HCT116 (cell line): ENCODE measurements around the gene STX19. TPM values are rescaled to one million over a fixed set of nuclear protein-coding genes. Genes with fewer than 3 reads are reported as not detected.

Experiments used
- ATAC-seq: fragments of 200-7000 bp; cut with Tn5 transposase; 2 replicates; pipeline ENCODE4 v1.9.1; 2020; ENCODE audit warnings: mild to moderate bottlenecking, moderate library complexity
- BruUV-seq: library from RNA; stranded (reverse); fragments of 400-500 nt; replicated peaks from 2 replicates; lab custom pipeline; 2021; lab: Mats Ljungman, UMichigan
- CTCF ChIA-PET: fragments of 300-600 bp; sonication (Branson Sonifier 250); formaldehyde crosslinking; loops from one replicate; lab custom pipeline; 2021; ENCODE audit warnings: antibody characterized with exemption; lab: Charles Lee
- POLR2A ChIA-PET: fragments of 300-600, 350-600 bp; sonication (Branson Sonifier 250); formaldehyde crosslinking; loops from one replicate; lab custom pipeline; 2021; ENCODE audit warnings: antibody characterized with exemption; lab: Charles Lee
- RAD21 ChIA-PET, 2 experiments: fragments of 300-600 bp; sonication (Branson Sonifier 250); formaldehyde crosslinking; loops; one replicate each; lab custom pipeline; 2023; ENCODE audit warnings: low total read pairs in 2 of 2; ENCODE audit not compliant: uncharacterized antibody in 2 of 2, unreplicated experiment in 2 of 2, low non-redundant PET in 1 of 2; lab: Charles Lee
- DNase-seq: peaks from one replicate; pipeline ENCODE4 v3.0.0-alpha.2; 2010; ENCODE audit warnings: low read depth, low spot score
- H2AFZ ChIP-seq: fragments of 200-600 bp; shearing (Covaris generic), sonication (generic); 2 replicates; pipeline ENCODE4 v1.6.1; 2017; ENCODE audit warnings: low read depth, mixed run types, mixed read lengths, antibody characterized with exemption, low read length; ENCODE audit not compliant: poor library complexity, severe bottlenecking
- H3K27ac ChIP-seq: 2 replicates; pipeline ENCODE4 v1.5.1; 2012; ENCODE audit warnings: low read depth, low read length
- H3K27me3 ChIP-seq: fragments of 200-600 bp; sonication (generic); 2 replicates; pipeline ENCODE4 v1.6.1; 2016; ENCODE audit warnings: mixed run types, low read length, mixed read lengths; ENCODE audit not compliant: insufficient read depth
- H3K36me3 ChIP-seq, 2 experiments: fragments of 200-500 bp in 1 of 2; fragments of 200-600 bp in 1 of 2; sonication (Bioruptor generic) in 1 of 2; sonication (generic) in 1 of 2; 2 replicates each; pipeline versions ENCODE4 v1.5.1 to v1.6.1; 2014 to 2016; ENCODE audit warnings: low read length in 2 of 2, inconsistent platforms in 1 of 2, mixed read lengths in 1 of 2, mixed run types in 1 of 2; ENCODE audit not compliant: insufficient read depth in 2 of 2, control insufficient read depth in 1 of 2
- H3K4me1 ChIP-seq, 2 experiments: fragments of 200-600 bp in 1 of 2; sonication (generic) in 1 of 2; 2 replicates each; pipeline versions ENCODE4 v1.5.1 to v1.6.1; 2012 to 2017; ENCODE audit warnings: low read length in 2 of 2, inconsistent platforms in 1 of 2, mild to moderate bottlenecking in 1 of 2, mixed read lengths in 1 of 2, mixed run types in 1 of 2, moderate library complexity in 1 of 2; ENCODE audit not compliant: insufficient read depth in 2 of 2, control insufficient read depth in 1 of 2
- H3K4me2 ChIP-seq: fragments of 200-600 bp; sonication (generic); 2 replicates; pipeline ENCODE4 v1.6.1; 2017; ENCODE audit warnings: mixed run types, low read length, mixed read lengths
- H3K4me3 ChIP-seq, 2 experiments: fragments of 200-600 bp in 1 of 2; sonication (generic) in 1 of 2; replicated peaks in 1 of 2; 2 replicates each; pipeline ENCODE4 v1.5.1; 2011 to 2016; ENCODE audit warnings: low read length in 2 of 2, control low read depth in 1 of 2, low read depth in 1 of 2, mild to moderate bottlenecking in 1 of 2, mixed read lengths in 1 of 2, mixed run types in 1 of 2
- H3K79me2 ChIP-seq: fragments of 200-600 bp; sonication (generic); 2 replicates; pipeline ENCODE4 v1.6.1; 2017; ENCODE audit warnings: mild to moderate bottlenecking, mixed run types, low read length, moderate library complexity, mixed read lengths; ENCODE audit not compliant: insufficient read depth
- H3K9ac ChIP-seq: fragments of 200-600 bp; sonication (generic); 2 replicates; pipeline ENCODE4 v1.6.1; 2016; ENCODE audit warnings: low read length, mixed read lengths
- H3K9me2 ChIP-seq: fragments of 200-600 bp; sonication (generic), shearing (Covaris generic); 2 replicates; pipeline ENCODE4 v1.6.1; 2017; ENCODE audit warnings: mixed run types, mild to moderate bottlenecking, moderate library complexity; ENCODE audit not compliant: insufficient read depth
- H3K9me3 ChIP-seq, 2 experiments: fragments of 200-500 bp in 1 of 2; fragments of 200-600 bp in 1 of 2; sonication (Bioruptor generic) in 1 of 2; sonication (generic) in 1 of 2; 2 replicates each; pipeline ENCODE4 v1.6.1; 2014 to 2017; ENCODE audit warnings: low read length in 2 of 2, mixed read lengths in 2 of 2, inconsistent platforms in 1 of 2, low read depth in 1 of 2, mild to moderate bottlenecking in 1 of 2, mixed run types in 1 of 2, moderate library complexity in 1 of 2; ENCODE audit not compliant: control insufficient read depth in 1 of 2, insufficient read depth in 1 of 2
- H4K20me1 ChIP-seq: fragments of 200-600 bp; sonication (generic), shearing (Covaris generic); 2 replicates; pipeline ENCODE4 v1.6.1; 2017; ENCODE audit warnings: mixed run types, mild to moderate bottlenecking, moderate library complexity; ENCODE audit not compliant: insufficient read depth
- ATF3 ChIP-seq: IDR thresholded peaks from 2 replicates; pipeline ENCODE4 v1.6.1; 2012
- CBX3 ChIP-seq: IDR thresholded peaks from 2 replicates; pipeline ENCODE4 v1.6.1; 2012; ENCODE audit warnings: low read depth
- CTCF ChIP-seq, 3 experiments: fragments of 200-600 bp in 1 of 3; sonication (generic) in 1 of 3; IDR thresholded peaks in 2 of 3; conservative IDR thresholded peaks in 1 of 3; 2 replicates each; pipeline ENCODE4 v1.5.1; 2012 to 2017; ENCODE audit warnings: low read depth in 2 of 3, low read length in 2 of 3, antibody characterized with exemption in 1 of 3, borderline replicate concordance in 1 of 3, control low read depth in 1 of 3, mild to moderate bottlenecking in 1 of 3, mixed read lengths in 1 of 3, mixed run types in 1 of 3, moderate library complexity in 1 of 3; ENCODE audit not compliant: insufficient read depth in 1 of 3
- EGR1 ChIP-seq: IDR thresholded peaks from 2 replicates; pipeline ENCODE4 v1.6.1; 2012; ENCODE audit warnings: low read depth
- ELF1 ChIP-seq: IDR thresholded peaks from 2 replicates; pipeline ENCODE4 v1.6.1; 2012; ENCODE audit warnings: low read depth, borderline replicate concordance
- EZH2 ChIP-seq: fragments of 200-600 bp; sonication (generic); IDR thresholded peaks from 2 replicates; pipeline ENCODE4 v1.6.1; 2017; ENCODE audit warnings: antibody characterized with exemption, mixed run types
- JUND ChIP-seq: IDR thresholded peaks from 2 replicates; pipeline ENCODE4 v1.6.1; 2012
- MAX ChIP-seq: IDR thresholded peaks from 2 replicates; pipeline ENCODE4 v1.6.1; 2012
- POLR2A ChIP-seq: IDR thresholded peaks from 2 replicates; pipeline ENCODE4 v1.7.0; 2011; ENCODE audit warnings: borderline replicate concordance; ENCODE audit not compliant: insufficient read depth, insufficient read length; ENCODE audit errors: extremely low read depth
- POLR2AphosphoS5 ChIP-seq: IDR thresholded peaks from 2 replicates; pipeline ENCODE4 v1.6.1; 2011; ENCODE audit warnings: mild to moderate bottlenecking, low read depth, low read length, moderate library complexity
- RAD21 ChIP-seq: IDR thresholded peaks from 2 replicates; pipeline ENCODE4 v1.6.1; 2012; ENCODE audit warnings: low read depth, mild to moderate bottlenecking
- REST ChIP-seq: IDR thresholded peaks from 2 replicates; pipeline ENCODE4 v1.6.1; 2012; ENCODE audit warnings: low read depth
- SIN3A ChIP-seq: IDR thresholded peaks from 2 replicates; pipeline ENCODE4 v1.6.1; 2012; ENCODE audit warnings: low read depth
- YY1 ChIP-seq: IDR thresholded peaks from 2 replicates; pipeline ENCODE4 v1.6.1; 2011; ENCODE audit warnings: low read length, low read depth, moderate library complexity, mild to moderate bottlenecking; ENCODE audit not compliant: insufficient replicate concordance; ENCODE audit errors: extremely low read depth
- ZBTB33 ChIP-seq: IDR thresholded peaks from 2 replicates; pipeline ENCODE4 v1.6.1; 2011; ENCODE audit warnings: mild to moderate bottlenecking, low read length, moderate library complexity; ENCODE audit not compliant: insufficient replicate concordance; ENCODE audit errors: extremely low read depth
- ZFX ChIP-seq: fragments of 450-650 bp; IDR thresholded peaks from 2 replicates; pipeline ENCODE4 v1.6.1; 2017
- ZNF274 ChIP-seq: fragments of 200-500 bp; sonication (Bioruptor generic); IDR thresholded peaks from 2 replicates; pipeline ENCODE4 v1.6.1; 2014; ENCODE audit warnings: mild to moderate bottlenecking, low read depth, low read length, inconsistent platforms
- intact Hi-C: fragments of 100-400 bp; cut with micrococcal nuclease; formaldehyde crosslinking; loops from 2 replicates; pipeline ENCODE4 v1.10.0; 2022
- total RNA-seq: library from RNA; stranded (reverse); gene quantifications from one replicate; pipeline ENCODE4 v1.2.1, GENCODE V29; 2021; ENCODE audit not compliant: unreplicated experiment

STX19 gene
- total RNA-seq, 1 experiment from 2014 or later = not detected

GRCh38 chr3:94011233-94011711 is 17.1 kb downstream of the STX19 start:
- Histone ChIP-seq H4K20me1 (no peaks in the 10 kb centered on the region), H3K9me2 (0 out of 2 replicates have a peak, but pooled peaks cover 4% of the 10 kb centered on the region), H3K36me3 (no peaks in the 10 kb centered on the region), H3K27ac (no peak overlapping the region), H3K9me3 (no peaks in the 10 kb centered on the region), H3K9ac (no peak overlapping the region), H3K4me2 (no peak overlapping the region), H3K4me3 (no peak overlapping the region), H3K79me2 (no peaks in the 10 kb centered on the region), H3K4me1 (no peaks in the 10 kb centered on the region), H2AFZ (no peak overlapping the region), H3K27me3 (no peaks in the 10 kb centered on the region)
- no peak for TF ChIP-seq SIN3A
- no peak for TF ChIP-seq EZH2
- TF ChIP-seq MAX = no peak
- no peak for TF ChIP-seq POLR2AphosphoS5
- no peak for TF ChIP-seq CTCF (IDR thresholded peaks at IDR 0.05 in 2 of 3, conservative IDR thresholded peaks at IDR 0.05 in 1 of 3; ENCODE audit: borderline replicate concordance in 1 of 3, insufficient read depth in 1 of 3, low read depth in 2 of 3, low read length in 2 of 3)
- TF ChIP-seq EGR1 = no peak
- no peak for TF ChIP-seq ZBTB33
- no peak for TF ChIP-seq JUND
- no peak for TF ChIP-seq ZNF274
- TF ChIP-seq ELF1 = no peak
- TF ChIP-seq CBX3 = no peak
- TF ChIP-seq POLR2A = no peak
- TF ChIP-seq RAD21 = no peak
- TF ChIP-seq REST = no peak
- TF ChIP-seq ZFX = no peak
- TF ChIP-seq ATF3 = no peak
- no peak for TF ChIP-seq YY1
- no peak for DNase-seq
- ATAC-seq = no peak
- CTCF ChIA-PET = interaction anchor here (1.5 kb wide), 1 partner anchor 10 kb away, joined by 4 read pairs; no protein-coding TSS in a partner anchor
- intact Hi-C loops = no loop called here
- RAD21 ChIA-PET = no interaction called here
- POLR2A ChIA-PET = no interaction called here
- BruUV-seq = no TSS peak
